SK-N-SH (cell line): ENCODE measurements around the gene ARHGEF28. TPM values are rescaled to one million over a fixed set of nuclear protein-coding genes. Genes with fewer than 3 reads are reported as not detected.

Source experiments
- CTCF ChIA-PET: fragments of 300-600, 350-600 bp; formaldehyde crosslinking; extraction: SDS; loops from one replicate; lab custom pipeline; 2021; lab: Yijun Ruan, JAX
- POLR2A ChIA-PET: fragments of 350-600 bp; sonication (Branson Sonifier 250); formaldehyde crosslinking; extraction: SDS; loops from one replicate; lab custom pipeline; 2020; ENCODE audit warnings: antibody characterized with exemption, inconsistent platforms; lab: Yijun Ruan, JAX
- DNase-seq: peaks from one replicate; pipeline ENCODE4 v3.0.0; 2012
- H2AFZ ChIP-seq: fragments of 200-600 bp; sonication (generic); 2 replicates; pipeline ENCODE4 v1.8.1; 2016; ENCODE audit warnings: antibody characterized with exemption, mild to moderate bottlenecking, low read depth
- H3F3A ChIP-seq: fragments of 200-600 bp; sonication (generic); replicated peaks from 2 replicates; pipeline ENCODE3; 2016; ENCODE audit warnings: antibody characterized with exemption, mild to moderate bottlenecking; ENCODE audit not compliant: insufficient read depth
- H3K27ac ChIP-seq, 2 experiments: fragments of 200-500 bp in 1 of 2; fragments of 200-600 bp in 1 of 2; sonication (Bioruptor generic) in 1 of 2; sonication (generic), shearing (Covaris generic) in 1 of 2; 2 replicates each; pipeline versions ENCODE4 v1.5.1 to v1.6.1; 2014 to 2016; ENCODE audit warnings: low read depth in 2 of 2, inconsistent platforms in 1 of 2, low read length in 1 of 2, mild to moderate bottlenecking in 1 of 2, mixed read lengths in 1 of 2
- H3K27me3 ChIP-seq: fragments of 200-600 bp; sonication (generic), shearing (Covaris generic); 2 replicates; pipeline ENCODE4 v1.6.1; 2016; ENCODE audit warnings: mixed run types; ENCODE audit not compliant: insufficient read depth
- H3K36me3 ChIP-seq, 2 experiments: fragments of 200-500 bp in 1 of 2; fragments of 200-600 bp in 1 of 2; sonication (Bioruptor generic) in 1 of 2; sonication (generic) in 1 of 2; replicated peaks in 1 of 2; 2 replicates each; pipeline versions ENCODE3 to v1.5.1; 2014 to 2016; ENCODE audit warnings: low read length in 1 of 2, mild to moderate bottlenecking in 1 of 2; ENCODE audit not compliant: insufficient read depth in 2 of 2, control insufficient read depth in 1 of 2
- H3K4me1 ChIP-seq, 2 experiments: fragments of 200-500 bp in 1 of 2; fragments of 200-600 bp in 1 of 2; sonication (Bioruptor generic) in 1 of 2; sonication (generic), shearing (Covaris generic) in 1 of 2; 2 replicates each; pipeline versions ENCODE4 v1.5.1 to v1.6.1; 2014 to 2016; ENCODE audit warnings: low read depth in 1 of 2, low read length in 1 of 2, mixed run types in 1 of 2; ENCODE audit not compliant: insufficient read depth in 2 of 2, control insufficient read depth in 1 of 2
- H3K4me2 ChIP-seq: fragments of 200-600 bp; sonication (generic), shearing (Covaris generic); 2 replicates; pipeline ENCODE4 v1.6.1; 2017; ENCODE audit warnings: mixed run types
- H3K4me3 ChIP-seq, 2 experiments: fragments of 200-500 bp in 1 of 2; fragments of 200-600 bp in 1 of 2; sonication (Bioruptor generic) in 1 of 2; sonication (generic), shearing (Covaris generic) in 1 of 2; 2 replicates each; pipeline versions ENCODE4 v1.5.1 to v1.8.1; 2014 to 2016; ENCODE audit warnings: low read depth in 2 of 2, inconsistent platforms in 1 of 2, low read length in 1 of 2, mild to moderate bottlenecking in 1 of 2, mixed read lengths in 1 of 2, moderate library complexity in 1 of 2
- H3K79me2 ChIP-seq: fragments of 200-600 bp; sonication (generic); 2 replicates; pipeline ENCODE4 v1.8.1; 2017; ENCODE audit warnings: mild to moderate bottlenecking; ENCODE audit not compliant: insufficient read depth
- H3K9ac ChIP-seq: fragments of 200-600 bp; sonication (generic); 2 replicates; pipeline ENCODE4 v1.6.1; 2017; ENCODE audit warnings: mixed run types
- H3K9me2 ChIP-seq: fragments of 200-600 bp; sonication (generic); 2 replicates; pipeline ENCODE4 v1.6.1; 2017; ENCODE audit warnings: mixed run types
- H3K9me3 ChIP-seq: fragments of 200-600 bp; sonication (generic); 2 replicates; pipeline ENCODE4 v1.6.1; 2017; ENCODE audit warnings: mixed run types, mild to moderate bottlenecking, moderate library complexity
- H4K20me1 ChIP-seq: fragments of 200-600 bp; sonication (generic); 2 replicates; pipeline ENCODE4 v1.6.1; 2017; ENCODE audit warnings: mild to moderate bottlenecking, mixed run types; ENCODE audit not compliant: insufficient read depth
- CHD2 ChIP-seq: fragments of 150-350 bp; IDR thresholded peaks from 2 replicates; pipeline ENCODE4 v1.6.1; 2018; ENCODE audit warnings: low read length; ENCODE audit not compliant: partially characterized antibody
- EP300 ChIP-seq, 2 experiments: IDR thresholded peaks; 2 replicates each; pipeline versions ENCODE4 v1.4.0 to v1.6.1; 2012; ENCODE audit warnings: borderline replicate concordance in 1 of 2, low read depth in 1 of 2, low read length in 1 of 2
- EZH2phosphoT487 ChIP-seq: fragments of 200-600 bp; sonication (generic); IDR thresholded peaks from 2 replicates; pipeline ENCODE4 v1.6.1; 2017; ENCODE audit warnings: low read depth, mixed run types, mild to moderate bottlenecking, antibody characterized with exemption, moderate library complexity, borderline replicate concordance
- FOXM1 ChIP-seq: IDR thresholded peaks from 2 replicates; pipeline ENCODE4 v1.4.0; 2012; ENCODE audit warnings: low read depth, mild to moderate bottlenecking
- GABPA ChIP-seq: IDR thresholded peaks from 2 replicates; pipeline ENCODE4 v1.4.0; 2012; ENCODE audit warnings: low read depth, mild to moderate bottlenecking
- JUND ChIP-seq: IDR thresholded peaks from 2 replicates; pipeline ENCODE4 v1.4.0; 2012
- MXI1 ChIP-seq: IDR thresholded peaks from 2 replicates; pipeline ENCODE4 v1.6.1; 2012; ENCODE audit warnings: mild to moderate bottlenecking, low read depth, low read length, improper control_type of control experiment
- NFIC ChIP-seq: IDR thresholded peaks from 2 replicates; pipeline ENCODE4 v1.4.0; 2012; ENCODE audit warnings: borderline replicate concordance
- POLR2AphosphoS5 ChIP-seq: IDR thresholded peaks from 2 replicates; pipeline ENCODE4 v1.6.1; 2012; ENCODE audit warnings: low read depth, low read length
- RCOR1 ChIP-seq: fragments of 150-350 bp; IDR thresholded peaks from 2 replicates; pipeline ENCODE4 v1.6.1; 2017; ENCODE audit warnings: antibody characterized with exemption, low read length
- RFX5 ChIP-seq: IDR thresholded peaks from 2 replicates; pipeline ENCODE4 v1.6.1; 2012; ENCODE audit warnings: mild to moderate bottlenecking, improper control_type of control experiment, low read length
- SMC3 ChIP-seq: IDR thresholded peaks from 2 replicates; pipeline ENCODE4 v1.6.1; 2012; ENCODE audit warnings: low read depth, low read length, improper control_type of control experiment
- TAF1 ChIP-seq: IDR thresholded peaks from 2 replicates; pipeline ENCODE4 v1.6.1; 2012; ENCODE audit warnings: low read depth, mild to moderate bottlenecking, low read length, moderate library complexity, borderline replicate concordance
- TCF12 ChIP-seq: IDR thresholded peaks from 2 replicates; pipeline ENCODE4 v1.4.0; 2012
- TEAD4 ChIP-seq: IDR thresholded peaks from 2 replicates; pipeline ENCODE4 v1.4.0; 2012; ENCODE audit warnings: mild to moderate bottlenecking, borderline replicate concordance; ENCODE audit not compliant: insufficient read depth
- YY1 ChIP-seq: IDR thresholded peaks from 2 replicates; pipeline ENCODE4 v1.4.0; 2012; ENCODE audit warnings: low read depth, mild to moderate bottlenecking
- WGBS: methylation state at CpG from one replicate; pipeline ENCODE4 v1.1.6; 2017; ENCODE audit warnings: low lambda C conversion rate; 5-methylcytosine and 5-hydroxymethylcytosine counted together
- polyA plus RNA-seq, 3 experiments: library from polyadenylated mRNA; depleted of rRNA; stranded (reverse); fragments of >200 nt; gene quantifications; 2 replicates each; pipeline ENCODE4 v1.2.3, GENCODE V29; 2012
- TF ChIP-seq, protein P1 (sequence below): fragments of 200-600 bp; sonication (generic); IDR thresholded peaks from 2 replicates; pipeline ENCODE4 v1.6.1; 2017; ENCODE audit warnings: antibody characterized with exemption, mild to moderate bottlenecking, moderate library complexity
- TF ChIP-seq, protein P2 (sequence below): IDR thresholded peaks from 2 replicates; pipeline ENCODE4 v1.4.0; 2012; ENCODE audit warnings: low read depth
- TF ChIP-seq, protein P3 (sequence below): IDR thresholded peaks from 2 replicates; pipeline ENCODE4 v1.4.0; 2012; ENCODE audit warnings: low read depth, borderline replicate concordance
- TF ChIP-seq, protein P4 (sequence below): IDR thresholded peaks from 2 replicates; pipeline ENCODE4 v1.6.1; 2012; ENCODE audit warnings: mild to moderate bottlenecking, low read depth, low read length, moderate library complexity
- TF ChIP-seq, protein P5 (sequence below): fragments of 150-350 bp; IDR thresholded peaks from 2 replicates; pipeline ENCODE4 v1.6.1; 2016; ENCODE audit warnings: mild to moderate bottlenecking, low read depth, low read length
- TF ChIP-seq, protein P6 (sequence below): IDR thresholded peaks from 2 replicates; pipeline ENCODE4; 2012

ARHGEF28 gene
- polyA plus RNA-seq, 1 of the 3 experiments (the other 2 are of a cell fraction): 4.2 TPM

DNA sequence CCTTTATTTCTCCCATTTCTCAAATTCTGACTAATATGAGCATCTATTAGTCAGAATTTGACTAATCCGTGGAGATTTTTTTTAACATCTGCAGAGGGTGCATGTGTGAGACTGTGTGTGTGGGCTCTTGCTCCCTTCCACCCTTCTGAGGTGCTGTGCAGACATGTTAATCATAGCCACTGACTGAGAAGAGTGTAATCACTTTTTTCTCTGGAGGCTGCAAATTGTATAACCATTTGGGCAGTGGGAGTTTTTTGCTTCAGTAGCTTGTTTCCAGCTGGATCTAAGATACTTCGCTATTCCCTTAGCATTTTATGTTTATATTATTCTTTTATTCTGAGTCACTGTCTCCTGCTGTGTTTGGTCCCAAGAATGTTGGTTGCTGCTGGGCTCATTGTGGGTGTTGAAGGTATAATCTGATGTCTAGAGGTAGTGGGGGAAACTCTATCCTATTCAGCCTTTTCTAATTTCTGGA, 66.2 kb downstream of the ARHGEF28 start (continued):
- no peak for TF ChIP-seq MXI1
- no peak for TF ChIP-seq TAF1
- TF ChIP-seq NFIC: no peak
- TF ChIP-seq TCF12: peak; percentile 23; the same call in 1 of the 2 replicates
- peak in 1 of 2 experiments; percentile 3; a peak in 1 of 4 replicates for TF ChIP-seq EP300 (IDR thresholded peaks at IDR 0.05; ENCODE audit: borderline replicate concordance in 1 of 2, low read depth in 1 of 2, low read length in 1 of 2)
- TF ChIP-seq, protein P1, sequence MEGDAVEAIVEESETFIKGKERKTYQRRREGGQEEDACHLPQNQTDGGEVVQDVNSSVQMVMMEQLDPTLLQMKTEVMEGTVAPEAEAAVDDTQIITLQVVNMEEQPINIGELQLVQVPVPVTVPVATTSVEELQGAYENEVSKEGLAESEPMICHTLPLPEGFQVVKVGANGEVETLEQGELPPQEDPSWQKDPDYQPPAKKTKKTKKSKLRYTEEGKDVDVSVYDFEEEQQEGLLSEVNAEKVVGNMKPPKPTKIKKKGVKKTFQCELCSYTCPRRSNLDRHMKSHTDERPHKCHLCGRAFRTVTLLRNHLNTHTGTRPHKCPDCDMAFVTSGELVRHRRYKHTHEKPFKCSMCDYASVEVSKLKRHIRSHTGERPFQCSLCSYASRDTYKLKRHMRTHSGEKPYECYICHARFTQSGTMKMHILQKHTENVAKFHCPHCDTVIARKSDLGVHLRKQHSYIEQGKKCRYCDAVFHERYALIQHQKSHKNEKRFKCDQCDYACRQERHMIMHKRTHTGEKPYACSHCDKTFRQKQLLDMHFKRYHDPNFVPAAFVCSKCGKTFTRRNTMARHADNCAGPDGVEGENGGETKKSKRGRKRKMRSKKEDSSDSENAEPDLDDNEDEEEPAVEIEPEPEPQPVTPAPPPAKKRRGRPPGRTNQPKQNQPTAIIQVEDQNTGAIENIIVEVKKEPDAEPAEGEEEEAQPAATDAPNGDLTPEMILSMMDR: no peak
- no peak for TF ChIP-seq FOXM1
- TF ChIP-seq TEAD4: no peak
- TF ChIP-seq, all 33 proteins: peak for 4

DNA sequence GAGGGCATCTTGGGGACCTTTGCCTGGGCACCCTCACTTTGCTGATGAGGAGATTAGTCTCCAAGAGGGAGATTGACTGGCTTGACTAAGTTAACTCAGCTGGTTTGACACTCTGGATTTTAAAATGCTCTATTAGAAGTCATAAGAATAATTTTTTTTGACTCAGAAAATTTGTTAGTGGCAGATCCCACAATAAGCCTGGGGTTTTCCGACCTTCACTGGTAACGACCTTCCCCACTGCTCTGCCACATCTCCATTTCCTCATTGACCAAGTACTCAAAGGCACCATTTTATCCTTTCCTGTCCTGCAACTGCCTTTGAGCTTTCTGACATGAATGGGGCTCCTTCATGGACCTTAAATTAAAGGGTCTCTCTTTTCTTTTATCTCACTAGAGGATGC, 67.0 kb downstream of the ARHGEF28 start:
- no peak overlapping the region for H3K4me3 ChIP-seq
- TF ChIP-seq GABPA (no peak), TAF1 (no peak), CHD2 (no peak), TEAD4 (no peak), FOXM1 (no peak), RFX5 (no peak), YY1 (no peak), NFIC (no peak), JUND (no peak), EZH2phosphoT487 (no peak), RCOR1 (no peak), SMC3 (no peak), POLR2AphosphoS5 (no peak)
- TF ChIP-seq, protein P2, sequence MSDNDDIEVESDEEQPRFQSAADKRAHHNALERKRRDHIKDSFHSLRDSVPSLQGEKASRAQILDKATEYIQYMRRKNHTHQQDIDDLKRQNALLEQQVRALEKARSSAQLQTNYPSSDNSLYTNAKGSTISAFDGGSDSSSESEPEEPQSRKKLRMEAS: no peak
- TF ChIP-seq, protein P3, sequence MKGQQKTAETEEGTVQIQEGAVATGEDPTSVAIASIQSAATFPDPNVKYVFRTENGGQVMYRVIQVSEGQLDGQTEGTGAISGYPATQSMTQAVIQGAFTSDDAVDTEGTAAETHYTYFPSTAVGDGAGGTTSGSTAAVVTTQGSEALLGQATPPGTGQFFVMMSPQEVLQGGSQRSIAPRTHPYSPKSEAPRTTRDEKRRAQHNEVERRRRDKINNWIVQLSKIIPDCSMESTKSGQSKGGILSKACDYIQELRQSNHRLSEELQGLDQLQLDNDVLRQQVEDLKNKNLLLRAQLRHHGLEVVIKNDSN: no peak
- TF ChIP-seq, protein P4, sequence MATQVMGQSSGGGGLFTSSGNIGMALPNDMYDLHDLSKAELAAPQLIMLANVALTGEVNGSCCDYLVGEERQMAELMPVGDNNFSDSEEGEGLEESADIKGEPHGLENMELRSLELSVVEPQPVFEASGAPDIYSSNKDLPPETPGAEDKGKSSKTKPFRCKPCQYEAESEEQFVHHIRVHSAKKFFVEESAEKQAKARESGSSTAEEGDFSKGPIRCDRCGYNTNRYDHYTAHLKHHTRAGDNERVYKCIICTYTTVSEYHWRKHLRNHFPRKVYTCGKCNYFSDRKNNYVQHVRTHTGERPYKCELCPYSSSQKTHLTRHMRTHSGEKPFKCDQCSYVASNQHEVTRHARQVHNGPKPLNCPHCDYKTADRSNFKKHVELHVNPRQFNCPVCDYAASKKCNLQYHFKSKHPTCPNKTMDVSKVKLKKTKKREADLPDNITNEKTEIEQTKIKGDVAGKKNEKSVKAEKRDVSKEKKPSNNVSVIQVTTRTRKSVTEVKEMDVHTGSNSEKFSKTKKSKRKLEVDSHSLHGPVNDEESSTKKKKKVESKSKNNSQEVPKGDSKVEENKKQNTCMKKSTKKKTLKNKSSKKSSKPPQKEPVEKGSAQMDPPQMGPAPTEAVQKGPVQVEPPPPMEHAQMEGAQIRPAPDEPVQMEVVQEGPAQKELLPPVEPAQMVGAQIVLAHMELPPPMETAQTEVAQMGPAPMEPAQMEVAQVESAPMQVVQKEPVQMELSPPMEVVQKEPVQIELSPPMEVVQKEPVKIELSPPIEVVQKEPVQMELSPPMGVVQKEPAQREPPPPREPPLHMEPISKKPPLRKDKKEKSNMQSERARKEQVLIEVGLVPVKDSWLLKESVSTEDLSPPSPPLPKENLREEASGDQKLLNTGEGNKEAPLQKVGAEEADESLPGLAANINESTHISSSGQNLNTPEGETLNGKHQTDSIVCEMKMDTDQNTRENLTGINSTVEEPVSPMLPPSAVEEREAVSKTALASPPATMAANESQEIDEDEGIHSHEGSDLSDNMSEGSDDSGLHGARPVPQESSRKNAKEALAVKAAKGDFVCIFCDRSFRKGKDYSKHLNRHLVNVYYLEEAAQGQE: no peak
- TF ChIP-seq, protein P5, sequence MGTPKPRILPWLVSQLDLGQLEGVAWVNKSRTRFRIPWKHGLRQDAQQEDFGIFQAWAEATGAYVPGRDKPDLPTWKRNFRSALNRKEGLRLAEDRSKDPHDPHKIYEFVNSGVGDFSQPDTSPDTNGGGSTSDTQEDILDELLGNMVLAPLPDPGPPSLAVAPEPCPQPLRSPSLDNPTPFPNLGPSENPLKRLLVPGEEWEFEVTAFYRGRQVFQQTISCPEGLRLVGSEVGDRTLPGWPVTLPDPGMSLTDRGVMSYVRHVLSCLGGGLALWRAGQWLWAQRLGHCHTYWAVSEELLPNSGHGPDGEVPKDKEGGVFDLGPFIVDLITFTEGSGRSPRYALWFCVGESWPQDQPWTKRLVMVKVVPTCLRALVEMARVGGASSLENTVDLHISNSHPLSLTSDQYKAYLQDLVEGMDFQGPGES: no peak
- TF ChIP-seq, protein P6, sequence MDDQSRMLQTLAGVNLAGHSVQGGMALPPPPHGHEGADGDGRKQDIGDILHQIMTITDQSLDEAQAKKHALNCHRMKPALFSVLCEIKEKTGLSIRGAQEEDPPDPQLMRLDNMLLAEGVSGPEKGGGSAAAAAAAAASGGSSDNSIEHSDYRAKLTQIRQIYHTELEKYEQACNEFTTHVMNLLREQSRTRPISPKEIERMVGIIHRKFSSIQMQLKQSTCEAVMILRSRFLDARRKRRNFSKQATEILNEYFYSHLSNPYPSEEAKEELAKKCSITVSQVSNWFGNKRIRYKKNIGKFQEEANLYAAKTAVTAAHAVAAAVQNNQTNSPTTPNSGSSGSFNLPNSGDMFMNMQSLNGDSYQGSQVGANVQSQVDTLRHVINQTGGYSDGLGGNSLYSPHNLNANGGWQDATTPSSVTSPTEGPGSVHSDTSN: no peak
- ChIA-PET POLR2A (no interaction called here), CTCF (interaction anchor here (0.6 to 2.6 kb wide), 17 partner anchors 14 to 239 kb away, joined by 3 to 37 read pairs (median 5); no protein-coding TSS in a partner anchor)
- peak overlapping the region; percentile 21; the same call in 1 of the 2 replicates for H3K9ac ChIP-seq
- peak overlapping the region; percentile 60 for H3K4me2 ChIP-seq
- DNase-seq: no peak
- H2AFZ ChIP-seq: no peak overlapping the region
- WGBS: 94% methylated on average over 2 of the region's 2 CpGs
- peak overlapping the region in 1 of 2 experiments; percentile 76; a peak in 2 of 4 replicates for H3K27ac ChIP-seq
- H3K4me1 ChIP-seq: peaks cover 0 to 27% of the 10 kb centered on the region in 2 experiments; a peak in 2 of 4 replicates
- H3F3A ChIP-seq: peaks cover 20% of the 10 kb centered on the region
- H3K9me2 ChIP-seq: no peaks in the 10 kb centered on the region
- no peaks in the 10 kb centered on the region for H3K27me3 ChIP-seq
- H3K9me3 ChIP-seq: no peaks in the 10 kb centered on the region
- H4K20me1 ChIP-seq: no peaks in the 10 kb centered on the region
- no peaks in the 10 kb centered on the region for H3K36me3 ChIP-seq
- H3K79me2 ChIP-seq: peaks cover 4% of the 10 kb centered on the region; the same call in 1 of the 2 replicates
